ENCODE results near the gene CXXC4. TPM values are rescaled to one million over a fixed set of nuclear protein-coding genes. Genes with fewer than 3 reads are reported as not detected.

Gene CXXC4
- total RNA-seq, 1 experiment from 2014 or later: 0.54 TPM

- H3K9ac ChIP-seq (ENCODE audit: low read length): no peak overlapping the region
- intact Hi-C loops (cut with micrococcal nuclease): no loop called here
- ATAC-seq: no peak
Observed at GRCh38 chr4:104444685-104445084, 50.0 kb downstream of the CXXC4 start.

More at GRCh38 chr4:104444685-104445084, 50.0 kb downstream of the CXXC4 start:
- ChIA-PET RAD21 (ENCODE audit: low non-redundant PET in 1 of 2, low total read pairs in 2 of 2, uncharacterized antibody in 2 of 2, unreplicated experiment in 2 of 2) (no interaction called here), POLR2A (no interaction called here), CTCF (no interaction called here)
- TF ChIP-seq FOSL1 (IDR thresholded peaks at IDR 0.05; ENCODE audit: low read depth) (no peak), SRF (IDR thresholded peaks at IDR 0.05; ENCODE audit: low read depth) (no peak), ZNF274 (IDR thresholded peaks at IDR 0.05; ENCODE audit: low read depth, low read length) (no peak), SIN3A (IDR thresholded peaks at IDR 0.05; ENCODE audit: low read depth) (no peak), ATF3 (IDR thresholded peaks at IDR 0.05) (no peak), POLR2A (IDR thresholded peaks at IDR 0.05; ENCODE audit: borderline replicate concordance, extremely low read depth, insufficient read depth, insufficient read length) (no peak), EZH2 (IDR thresholded peaks at IDR 0.05) (no peak), ZFX (IDR thresholded peaks at IDR 0.05) (no peak), SP1 (IDR thresholded peaks at IDR 0.05; ENCODE audit: low read depth) (no peak), REST (IDR thresholded peaks at IDR 0.05; ENCODE audit: low read depth) (no peak), ZBTB33 (IDR thresholded peaks at IDR 0.05; ENCODE audit: extremely low read depth, insufficient replicate concordance, low read length) (no peak), RAD21 (IDR thresholded peaks at IDR 0.05; ENCODE audit: low read depth) (no peak), POLR2AphosphoS5 (IDR thresholded peaks at IDR 0.05; ENCODE audit: low read depth, low read length) (no peak), CEBPB (IDR thresholded peaks at IDR 0.05; ENCODE audit: low read depth) (no peak), TCF7L2 (IDR thresholded peaks at IDR 0.05; ENCODE audit: borderline replicate concordance, extremely low read depth, insufficient read depth, insufficient read length) (no peak)
- Histone ChIP-seq H3K4me1 (ENCODE audit: control insufficient read depth in 1 of 2, insufficient read depth in 2 of 2, low read length in 2 of 2) (no peaks in the 10 kb centered on the region), H3K79me2 (ENCODE audit: insufficient read depth, low read length) (no peaks in the 10 kb centered on the region), H4K20me1 (ENCODE audit: insufficient read depth) (no peaks in the 10 kb centered on the region), H3K9me2 (ENCODE audit: insufficient read depth) (no peaks in the 10 kb centered on the region), H3K4me2 (ENCODE audit: low read length) (no peak overlapping the region), H3K27me3 (ENCODE audit: insufficient read depth, low read length) (no peaks in the 10 kb centered on the region), H3K27ac (ENCODE audit: low read depth, low read length) (no peak overlapping the region), H2AFZ (ENCODE audit: low read depth, low read length, poor library complexity, severe bottlenecking) (no peak overlapping the region), H3K9me3 (ENCODE audit: control insufficient read depth in 1 of 2, insufficient read depth in 1 of 2, low read depth in 1 of 2, low read length in 2 of 2) (no peaks in the 10 kb centered on the region), H3K4me3 (replicated peaks in 1 of 2; ENCODE audit: low read depth in 1 of 2, low read length in 2 of 2) (no peak overlapping the region), H3K36me3 (ENCODE audit: control insufficient read depth in 1 of 2, insufficient read depth in 2 of 2, low read length in 2 of 2) (no peaks in the 10 kb centered on the region)
- DNase-seq (ENCODE audit: low read depth, low spot score): no peak
- no TSS peak for BruUV-seq (replicated peaks)

Measured in HCT116 (cell line).